ENCODE measurements around the gene AKR7A3. TPM values are rescaled to one million over a fixed set of nuclear protein-coding genes. Genes with fewer than 3 reads are reported as not detected.

AKR7A3 gene
- total RNA-seq, 1 experiment from 2014 or later = 0.40 TPM

DNA sequence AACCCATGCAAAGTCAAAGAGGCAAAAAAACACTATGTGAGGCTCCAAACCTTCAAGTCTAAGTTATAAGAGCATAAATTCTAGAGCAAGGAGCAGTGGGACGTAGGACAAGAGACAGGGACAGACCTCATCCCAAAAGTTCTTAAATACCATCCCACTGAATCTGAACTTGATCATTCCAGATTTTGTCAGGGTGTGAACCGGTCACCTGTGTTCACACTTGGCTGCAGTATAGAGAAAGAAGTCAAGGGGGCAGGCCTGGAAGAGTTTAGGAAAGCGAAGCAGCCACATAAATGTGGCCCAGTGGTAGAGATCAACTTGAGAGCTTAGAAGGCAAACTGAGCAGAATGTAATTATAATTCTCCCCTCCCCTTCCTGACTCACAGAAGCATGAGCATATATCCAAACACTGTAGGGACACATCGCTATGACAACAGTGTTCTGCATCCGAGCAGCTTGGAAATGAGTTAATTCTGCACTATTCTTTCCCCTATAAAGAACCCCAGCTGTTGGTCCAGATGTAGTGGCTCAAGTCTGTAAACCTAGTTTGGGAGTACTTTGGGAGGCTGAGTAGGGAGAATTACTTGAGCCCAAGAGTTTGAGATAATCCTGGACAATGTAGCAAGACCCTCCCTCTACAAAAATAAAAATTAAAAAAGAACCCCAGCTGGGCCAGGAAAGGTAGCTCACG lies 20.7 kb upstream of the AKR7A3 start:
- Histone ChIP-seq H3K79me2 (ENCODE audit: low read length) (peaks cover 57% of the 10 kb centered on the region), H3F3A (ENCODE audit: low read length, unreplicated experiment) (no peaks in the 10 kb centered on the region), H3K36me3 (ENCODE audit: low read depth, low read length) (peaks cover 29% of the 10 kb centered on the region; the same call in 1 of the 2 replicates), H3K4me1 (ENCODE audit: insufficient read depth, low read length) (peaks cover 33% of the 10 kb centered on the region), H3K27me3 (ENCODE audit: low read length) (no peaks in the 10 kb centered on the region), H4K20me1 (ENCODE audit: low read length) (0 out of 2 replicates have a peak, but pooled peaks cover 8% of the 10 kb centered on the region), H3K9me3 (ENCODE audit: low read length) (no peaks in the 10 kb centered on the region), H2AFZ (ENCODE audit: low read length) (no peak overlapping the region), H3K4me3 (ENCODE audit: low read length) (no peak overlapping the region), H3K9me2 (replicated peaks; ENCODE audit: low read length) (no peaks in the 10 kb centered on the region), H3K9ac (ENCODE audit: low read length) (no peak overlapping the region), H3K4me2 (ENCODE audit: low read length) (no peak overlapping the region), H3K27ac (ENCODE audit: low read length) (no peak overlapping the region)
- ChIA-PET POLR2A (ENCODE audit: unreplicated experiment) (interaction anchor here (0.6 kb wide), 1 partner anchor 53 kb away, joined by 3 read pairs; no protein-coding TSS in a partner anchor), CTCF (interaction anchor here (0.5 kb wide), 1 partner anchor 339 kb away, joined by 3 read pairs; no protein-coding TSS in a partner anchor)
- DNase-seq (peak; percentile 54), ATAC-seq (no peak)
- TF ChIP-seq, protein P1, sequence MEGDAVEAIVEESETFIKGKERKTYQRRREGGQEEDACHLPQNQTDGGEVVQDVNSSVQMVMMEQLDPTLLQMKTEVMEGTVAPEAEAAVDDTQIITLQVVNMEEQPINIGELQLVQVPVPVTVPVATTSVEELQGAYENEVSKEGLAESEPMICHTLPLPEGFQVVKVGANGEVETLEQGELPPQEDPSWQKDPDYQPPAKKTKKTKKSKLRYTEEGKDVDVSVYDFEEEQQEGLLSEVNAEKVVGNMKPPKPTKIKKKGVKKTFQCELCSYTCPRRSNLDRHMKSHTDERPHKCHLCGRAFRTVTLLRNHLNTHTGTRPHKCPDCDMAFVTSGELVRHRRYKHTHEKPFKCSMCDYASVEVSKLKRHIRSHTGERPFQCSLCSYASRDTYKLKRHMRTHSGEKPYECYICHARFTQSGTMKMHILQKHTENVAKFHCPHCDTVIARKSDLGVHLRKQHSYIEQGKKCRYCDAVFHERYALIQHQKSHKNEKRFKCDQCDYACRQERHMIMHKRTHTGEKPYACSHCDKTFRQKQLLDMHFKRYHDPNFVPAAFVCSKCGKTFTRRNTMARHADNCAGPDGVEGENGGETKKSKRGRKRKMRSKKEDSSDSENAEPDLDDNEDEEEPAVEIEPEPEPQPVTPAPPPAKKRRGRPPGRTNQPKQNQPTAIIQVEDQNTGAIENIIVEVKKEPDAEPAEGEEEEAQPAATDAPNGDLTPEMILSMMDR (conservative IDR thresholded peaks at IDR 0.05; ENCODE audit: low read depth, low read length) = no peak
- TF ChIP-seq EZH2 (IDR thresholded peaks at IDR 0.05; ENCODE audit: low read length, unreplicated experiment) = no peak
- TF ChIP-seq EZH2phosphoT487 (IDR thresholded peaks at IDR 0.05; ENCODE audit: borderline replicate concordance, low read length) = no peak
- no TSS peak for BruUV-seq (replicated peaks)
- intact Hi-C loops (cut with micrococcal nuclease) = no loop called here

DNA sequence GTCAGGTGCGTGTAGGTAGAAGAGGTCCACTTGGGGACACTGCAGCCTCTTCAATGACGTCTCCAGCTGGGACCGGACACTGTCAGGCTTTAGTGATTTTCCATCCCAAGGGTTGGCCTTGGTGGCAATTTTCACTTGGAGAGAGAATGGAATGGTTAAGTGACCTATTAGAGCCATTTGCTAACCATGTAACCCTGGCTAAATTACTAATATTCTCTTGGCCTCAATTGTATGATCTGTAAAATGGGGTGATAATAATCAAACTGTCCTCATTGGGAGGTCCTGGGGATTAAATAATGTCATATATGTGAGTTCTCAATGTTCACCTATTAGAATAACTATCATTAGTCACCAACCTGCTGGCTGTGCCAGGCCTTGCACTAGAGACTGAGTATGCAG lies 19.9 kb upstream of the AKR7A3 start:
- CTCF ChIA-PET = no interaction called here
- Histone ChIP-seq H3F3A (ENCODE audit: low read length, unreplicated experiment) (no peaks in the 10 kb centered on the region), H3K36me3 (ENCODE audit: low read depth, low read length) (peaks cover 32% of the 10 kb centered on the region; the same call in 1 of the 2 replicates), H4K20me1 (ENCODE audit: low read length) (0 out of 2 replicates have a peak, but pooled peaks cover 8% of the 10 kb centered on the region), H3K9ac (ENCODE audit: low read length) (no peak overlapping the region), H3K4me2 (ENCODE audit: low read length) (no peak overlapping the region), H3K9me3 (ENCODE audit: low read length) (no peaks in the 10 kb centered on the region), H3K9me2 (replicated peaks; ENCODE audit: low read length) (no peaks in the 10 kb centered on the region), H3K27me3 (ENCODE audit: low read length) (no peaks in the 10 kb centered on the region), H3K4me1 (ENCODE audit: insufficient read depth, low read length) (peaks cover 25% of the 10 kb centered on the region), H3K4me3 (ENCODE audit: low read length) (no peak overlapping the region), H3K79me2 (ENCODE audit: low read length) (peaks cover 49% of the 10 kb centered on the region), H2AFZ (ENCODE audit: low read length) (no peak overlapping the region), H3K27ac (ENCODE audit: low read length) (no peak overlapping the region)
- TF ChIP-seq EZH2phosphoT487 (IDR thresholded peaks at IDR 0.05; ENCODE audit: borderline replicate concordance, low read length) (no peak), EZH2 (IDR thresholded peaks at IDR 0.05; ENCODE audit: low read length, unreplicated experiment) (no peak)
- ATAC-seq (no peak), DNase-seq (no peak)
- POLR2A ChIA-PET (ENCODE audit: unreplicated experiment) = no interaction called here
- intact Hi-C loops (cut with micrococcal nuclease) = no loop called here
- no TSS peak for BruUV-seq (replicated peaks)

DNA sequence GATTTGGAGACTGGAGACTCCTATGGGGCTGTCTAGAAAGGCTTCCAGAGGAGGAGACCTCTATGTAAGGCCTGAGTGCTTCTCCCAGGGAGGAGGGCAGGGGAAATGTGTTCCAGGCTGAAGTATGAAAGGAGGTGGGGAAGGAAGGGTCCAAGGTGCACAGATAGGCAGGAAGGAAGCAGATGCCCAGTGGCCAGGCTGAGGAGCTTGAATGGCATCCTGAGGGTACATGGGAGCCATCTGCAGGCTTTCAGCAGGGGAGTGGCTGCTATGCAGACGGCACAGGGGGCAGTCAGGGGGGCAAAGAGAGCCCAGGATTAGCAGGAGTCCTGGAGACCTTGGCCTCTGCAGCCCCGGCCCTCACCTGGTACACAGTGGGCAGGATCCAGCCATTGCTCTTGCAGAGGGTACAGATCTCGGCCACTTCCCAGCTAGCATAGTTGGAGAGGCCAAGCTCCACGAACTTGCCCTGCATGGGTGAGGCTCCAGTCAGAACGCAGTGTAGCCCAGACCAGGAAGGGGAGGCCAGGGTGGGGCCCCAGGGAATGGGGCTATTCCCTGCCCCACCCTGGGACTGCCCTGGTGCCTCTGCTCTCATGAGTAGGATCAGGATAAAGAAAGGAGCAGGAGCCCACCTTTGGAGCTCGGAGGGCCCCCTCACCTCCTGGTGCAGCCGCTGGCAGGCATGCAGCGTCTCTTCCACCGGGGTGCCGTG lies 19.4 kb upstream of the AKR7A3 start:
- Histone ChIP-seq H3K36me3 (ENCODE audit: low read depth, low read length) (peaks cover 35% of the 10 kb centered on the region; the same call in 1 of the 2 replicates), H4K20me1 (ENCODE audit: low read length) (0 out of 2 replicates have a peak, but pooled peaks cover 8% of the 10 kb centered on the region), H3K9ac (ENCODE audit: low read length) (no peak overlapping the region), H2AFZ (ENCODE audit: low read length) (no peak overlapping the region), H3K27me3 (ENCODE audit: low read length) (no peaks in the 10 kb centered on the region), H3K4me1 (ENCODE audit: insufficient read depth, low read length) (peaks cover 20% of the 10 kb centered on the region), H3K27ac (ENCODE audit: low read length) (no peak overlapping the region), H3K4me3 (ENCODE audit: low read length) (no peak overlapping the region), H3K79me2 (ENCODE audit: low read length) (peaks cover 44% of the 10 kb centered on the region), H3F3A (ENCODE audit: low read length, unreplicated experiment) (no peaks in the 10 kb centered on the region), H3K9me2 (replicated peaks; ENCODE audit: low read length) (no peaks in the 10 kb centered on the region), H3K9me3 (ENCODE audit: low read length) (no peaks in the 10 kb centered on the region), H3K4me2 (ENCODE audit: low read length) (no peak overlapping the region)
- ATAC-seq (no peak), DNase-seq (no peak)
- TF ChIP-seq, protein P1 (conservative IDR thresholded peaks at IDR 0.05; ENCODE audit: low read depth, low read length) = no peak
- ChIA-PET POLR2A (ENCODE audit: unreplicated experiment) (no interaction called here), CTCF (no interaction called here)
- BruUV-seq (replicated peaks) = no TSS peak
- intact Hi-C loops (cut with micrococcal nuclease) = no loop called here

Data from PC-3 (cell line).